Hepatocyte (in vitro differentiated cells): ENCODE measurements around the gene SNX14. TPM values are rescaled to one million over a fixed set of nuclear protein-coding genes. Genes with fewer than 3 reads are reported as not detected.
A peak's percentile ranks its signal among the peaks of the same experiment; 100 is the strongest.
"Not testable (repeated sequence)": the region's sequence is repeated elsewhere in the genome, so short reads cannot be mapped to it uniquely, and the experiment has no call there.

Experiments used
- DNase-seq: peaks from one replicate; pipeline ENCODE4 v3.0.0-alpha.2; 2016; ENCODE audit warnings: low spot score
- H2AFZ ChIP-seq: fragments of 200-600 bp; sonication (generic); 2 replicates; pipeline ENCODE4 v1.6.0; 2016; ENCODE audit warnings: antibody characterized with exemption, mild to moderate bottlenecking
- H3K27ac ChIP-seq: fragments of 200-600 bp; sonication (generic); 2 replicates; pipeline ENCODE4 v1.5.1; 2016; ENCODE audit warnings: mild to moderate bottlenecking
- H3K27me3 ChIP-seq: fragments of 200-600 bp; sonication (generic); 2 replicates; pipeline ENCODE4 v1.6.1; 2016
- H3K36me3 ChIP-seq: fragments of 200-600 bp; sonication (generic); replicated peaks from 2 replicates; pipeline ENCODE4 v1.5.1; 2016; ENCODE audit warnings: low read depth; ENCODE audit not compliant: insufficient read depth
- H3K4me1 ChIP-seq: fragments of 200-600 bp; sonication (generic); 2 replicates; pipeline ENCODE4 v1.5.1; 2016; ENCODE audit warnings: mild to moderate bottlenecking, moderate library complexity; ENCODE audit not compliant: insufficient read depth
- H3K4me2 ChIP-seq: fragments of 200-600 bp; sonication (generic); 2 replicates; pipeline ENCODE4 v1.6.0; 2016
- H3K4me3 ChIP-seq: fragments of 200-600 bp; sonication (generic); 2 replicates; pipeline ENCODE4 v1.5.1; 2016; ENCODE audit warnings: mild to moderate bottlenecking
- H3K79me2 ChIP-seq: fragments of 200-600 bp; sonication (generic); 2 replicates; pipeline ENCODE4 v1.6.0; 2017; ENCODE audit warnings: mild to moderate bottlenecking
- H3K9me2 ChIP-seq: fragments of 200-600 bp; sonication (generic); replicated peaks from 2 replicates; pipeline ENCODE4 v1.6.0; 2017; ENCODE audit warnings: mild to moderate bottlenecking; ENCODE audit not compliant: insufficient read depth
- H3K9me3 ChIP-seq: fragments of 200-600 bp; sonication (generic); 2 replicates; pipeline ENCODE4 v1.5.1; 2016; ENCODE audit warnings: low read depth, mild to moderate bottlenecking
- H4K20me1 ChIP-seq: fragments of 200-600 bp; sonication (generic); 2 replicates; pipeline ENCODE4 v1.6.0; 2016; ENCODE audit warnings: mild to moderate bottlenecking; ENCODE audit not compliant: insufficient read depth, poor library complexity, severe bottlenecking
- EZH2 ChIP-seq: fragments of 200-600 bp; sonication (generic); IDR thresholded peaks from 2 replicates; pipeline ENCODE4 v1.6.1; 2016; ENCODE audit warnings: antibody characterized with exemption, mild to moderate bottlenecking, borderline replicate concordance
- EZH2phosphoT487 ChIP-seq: fragments of 200-600 bp; sonication (generic); IDR thresholded peaks from one replicate; pipeline ENCODE4 v1.6.1; 2018; ENCODE audit warnings: antibody characterized with exemption, mild to moderate bottlenecking, low read depth, moderate library complexity; ENCODE audit not compliant: unreplicated experiment, severe bottlenecking
- WGBS: methylation state at CpG from one replicate; pipeline ENCODE4 v1.1.6; 2016; ENCODE audit warnings: low lambda C conversion rate; ENCODE audit errors: missing lambda C conversion rate; 5-methylcytosine and 5-hydroxymethylcytosine counted together
- polyA plus RNA-seq: library from polyadenylated mRNA; unstranded; fragments of >200 nt; fragmentation: Nextera tagmentation; extraction: Ambion mirVana; gene quantifications from 2 replicates; pipeline ENCODE4 v1.2.1, GENCODE V29; 2016
- total RNA-seq: library from RNA; depleted of rRNA; stranded (reverse); fragments of >200 nt; gene quantifications from 2 replicates; pipeline ENCODE4 v1.2.3, GENCODE V29; 2014
- TF ChIP-seq, protein P1 (sequence below): fragments of 200-600 bp; sonication (generic); IDR thresholded peaks from 2 replicates; pipeline ENCODE4 v1.5.1; 2016; ENCODE audit warnings: antibody characterized with exemption, mild to moderate bottlenecking; ENCODE audit not compliant: poor library complexity

SNX14 gene
- total and polyA plus RNA-seq, 2 experiments from 2014 or later: 58.4 to 140 TPM

DNA sequence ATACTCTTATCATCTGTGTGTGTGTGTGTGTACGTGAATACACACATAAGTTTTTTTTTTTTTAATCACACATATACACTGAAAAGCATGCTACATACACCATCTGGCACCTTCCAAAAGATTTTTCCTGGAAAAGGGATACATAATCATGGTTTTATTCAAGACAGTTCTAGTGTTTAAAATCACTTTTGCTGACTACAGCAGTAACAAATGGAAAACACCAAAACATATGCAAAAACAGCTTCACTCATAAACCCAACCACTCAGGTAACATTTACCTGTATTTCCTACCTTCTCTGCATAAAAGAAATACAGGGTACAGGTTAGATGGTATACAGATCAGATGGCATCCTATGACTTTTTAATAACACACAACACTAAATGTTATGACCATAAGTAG is 2.5 kb downstream of the SNX14 start:
- Histone ChIP-seq H3K4me2 (peak overlapping the region; percentile 86), H3K27me3 (no peaks in the 10 kb centered on the region), H3K36me3 (no peaks in the 10 kb centered on the region), H3K27ac (no peak overlapping the region), H3K4me3 (no peak overlapping the region), H3K9me3 (no peaks in the 10 kb centered on the region), H3K9me2 (no peaks in the 10 kb centered on the region), H3K79me2 (peaks cover 65% of the 10 kb centered on the region), H4K20me1 (peaks cover 10% of the 10 kb centered on the region), H3K4me1 (peaks cover 14% of the 10 kb centered on the region), H2AFZ (no peak overlapping the region)
- TF ChIP-seq, protein P1, sequence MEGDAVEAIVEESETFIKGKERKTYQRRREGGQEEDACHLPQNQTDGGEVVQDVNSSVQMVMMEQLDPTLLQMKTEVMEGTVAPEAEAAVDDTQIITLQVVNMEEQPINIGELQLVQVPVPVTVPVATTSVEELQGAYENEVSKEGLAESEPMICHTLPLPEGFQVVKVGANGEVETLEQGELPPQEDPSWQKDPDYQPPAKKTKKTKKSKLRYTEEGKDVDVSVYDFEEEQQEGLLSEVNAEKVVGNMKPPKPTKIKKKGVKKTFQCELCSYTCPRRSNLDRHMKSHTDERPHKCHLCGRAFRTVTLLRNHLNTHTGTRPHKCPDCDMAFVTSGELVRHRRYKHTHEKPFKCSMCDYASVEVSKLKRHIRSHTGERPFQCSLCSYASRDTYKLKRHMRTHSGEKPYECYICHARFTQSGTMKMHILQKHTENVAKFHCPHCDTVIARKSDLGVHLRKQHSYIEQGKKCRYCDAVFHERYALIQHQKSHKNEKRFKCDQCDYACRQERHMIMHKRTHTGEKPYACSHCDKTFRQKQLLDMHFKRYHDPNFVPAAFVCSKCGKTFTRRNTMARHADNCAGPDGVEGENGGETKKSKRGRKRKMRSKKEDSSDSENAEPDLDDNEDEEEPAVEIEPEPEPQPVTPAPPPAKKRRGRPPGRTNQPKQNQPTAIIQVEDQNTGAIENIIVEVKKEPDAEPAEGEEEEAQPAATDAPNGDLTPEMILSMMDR: no peak
- no peak for TF ChIP-seq EZH2phosphoT487
- no peak for TF ChIP-seq EZH2
- no peak for DNase-seq
- 96% methylated on average over 1 of the region's 1 CpG for WGBS

GRCh38 chr6:85585741-85586140 is 7.9 kb downstream of the SNX14 start:
- no peak overlapping the region for H3K4me2 ChIP-seq
- 98% methylated on average over 3 of the region's 3 CpGs for WGBS
- H3K79me2 ChIP-seq: peaks cover 100% of the 10 kb centered on the region

DNA sequence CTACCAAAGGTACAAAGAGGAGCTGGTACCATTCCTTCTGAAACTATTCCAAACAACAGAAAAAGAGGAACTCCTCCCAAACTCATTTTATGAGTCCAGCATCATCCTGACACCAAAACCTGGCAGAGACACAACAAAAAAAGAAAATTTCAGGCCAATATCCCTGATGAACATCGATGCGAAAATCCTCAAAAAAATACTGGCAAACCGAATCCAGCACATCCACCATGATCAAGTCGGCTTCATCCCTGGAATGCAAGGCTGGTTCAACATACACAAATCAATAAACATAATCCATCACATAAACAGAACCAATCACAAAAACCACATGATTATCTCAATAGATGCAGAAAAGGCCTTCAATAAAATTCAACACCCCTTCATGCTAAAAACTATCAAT is 10.8 kb downstream of the SNX14 start:
- H3K9me2 ChIP-seq, H3K9me3 ChIP-seq, DNase-seq, H3K4me2 ChIP-seq, H3K27me3 ChIP-seq, H3K27ac ChIP-seq, H3K36me3 ChIP-seq, H2AFZ ChIP-seq, H4K20me1 ChIP-seq, H3K4me3 ChIP-seq: not testable (repeated sequence)
- WGBS: 98% methylated on average over 4 of the region's 4 CpGs
- Histone ChIP-seq H3K4me1 (peaks cover 11% of the 10 kb centered on the region), H3K79me2 (peaks cover 94% of the 10 kb centered on the region)

More at GRCh38 chr6:85585741-85586140, 7.9 kb downstream of the SNX14 start:
- Histone ChIP-seq H3K9me3 (peaks cover 8% of the 10 kb centered on the region), H3K4me3 (no peak overlapping the region), H3K27ac (no peak overlapping the region), H3K9me2 (no peaks in the 10 kb centered on the region), H3K4me1 (peaks cover 1% of the 10 kb centered on the region), H2AFZ (no peak overlapping the region), H4K20me1 (peaks cover 2% of the 10 kb centered on the region), H3K36me3 (no peaks in the 10 kb centered on the region), H3K27me3 (no peaks in the 10 kb centered on the region)
- no peak for DNase-seq
- TF ChIP-seq EZH2 (no peak), EZH2phosphoT487 (no peak)
- TF ChIP-seq, protein P1: no peak

DNA sequence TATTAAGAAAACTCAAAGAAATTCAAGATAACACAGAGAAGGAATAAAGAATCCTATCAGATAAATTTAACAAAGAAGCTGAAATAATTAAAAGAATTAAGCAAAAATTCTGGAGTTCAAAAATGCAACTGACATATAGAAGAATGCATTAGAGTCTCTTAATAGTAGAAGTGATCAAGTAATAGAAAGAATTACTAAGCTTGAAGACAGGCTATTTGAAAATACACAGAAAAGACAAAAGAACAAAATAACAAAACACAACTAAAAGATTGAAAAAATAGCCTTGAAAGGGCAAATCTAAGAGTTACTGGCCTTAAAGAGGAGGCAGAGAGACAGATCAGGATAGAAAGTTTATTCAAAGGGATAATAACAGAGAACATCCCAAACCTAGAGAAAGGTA is 12.1 kb downstream of the SNX14 start:
- Histone ChIP-seq H3K27ac (no peak overlapping the region), H3K9me3 (peaks cover 8% of the 10 kb centered on the region), H3K4me2 (no peak overlapping the region), H3K79me2 (peaks cover 94% of the 10 kb centered on the region), H2AFZ (no peak overlapping the region), H3K36me3 (no peaks in the 10 kb centered on the region), H3K9me2 (no peaks in the 10 kb centered on the region), H4K20me1 (no peaks in the 10 kb centered on the region), H3K27me3 (no peaks in the 10 kb centered on the region), H3K4me1 (peaks cover 11% of the 10 kb centered on the region), H3K4me3 (no peak overlapping the region)
- no peak for TF ChIP-seq EZH2
- TF ChIP-seq, protein P1: no peak
- no peak for TF ChIP-seq EZH2phosphoT487
- no peak for DNase-seq
